GM12891 (cell line): Measurements from ENCODE around the gene PACSIN3.

ENCODE experiments used
- POLR2A ChIP-seq: IDR thresholded peaks from 2 replicates; pipeline ENCODE4 v1.6.1; 2011; ENCODE audit warnings: low read depth, low read length, control low read depth
- POLR2AphosphoS5 ChIP-seq: IDR thresholded peaks from 2 replicates; pipeline ENCODE4 v1.6.1; 2011; ENCODE audit warnings: low read depth, low read length, control low read depth

GRCh38 chr11:47192111-47192510 lies 5.9 kb upstream of the PACSIN3 start:
- TF ChIP-seq POLR2A: no peak
- TF ChIP-seq POLR2AphosphoS5: no peak
